Pulmonary artery endothelial cell (primary cell): ENCODE data around the gene RBM14. TPM values are rescaled to one million over a fixed set of nuclear protein-coding genes. Genes with fewer than 3 reads are reported as not detected.
"Not testable (repeated sequence)": the region's sequence is repeated elsewhere in the genome, so short reads cannot be mapped to it uniquely, and the experiment has no call there.

Source experiments
- DNase-seq: peaks from one replicate; pipeline ENCODE4 v3.0.0-alpha.2; 2011; ENCODE audit warnings: low read depth, low spot score
- total RNA-seq: library from RNA; depleted of rRNA; stranded (reverse); fragments of >200 nt; gene quantifications from 2 replicates; pipeline ENCODE4 v1.2.3, GENCODE V29; 2014

Gene RBM14
- total RNA-seq = 23.2 and 43.6 TPM in 2 replicates

GRCh38 chr11:66616379-66617154, at the start of gene RBM14:
TSS of gene RBM14 (plus strand) at chr11:66616630. CDS start at chr11:66616721, 91 bp downstream.
- DNase-seq = peak; percentile 98

GRCh38 chr11:66567787-66568123, 48.7 kb upstream of the RBM14 start:
- no peak for DNase-seq

GRCh38 chr11:66568124-66568916, 48.1 kb upstream of the RBM14 start, which contains the start of gene CTSF:
TSS of gene CTSF (minus strand) at chr11:66568606. CDS start at chr11:66568486, 120 bp downstream.
- peak; percentile 26 for DNase-seq

GRCh38 chr11:66569076-66569475, 47.4 kb upstream of the RBM14 start:
- DNase-seq = no peak

- DNase-seq = no peak
These were observed 46.2 kb upstream of the RBM14 start for GRCh38 chr11:66570079-66570849.

- no peak for DNase-seq
These were observed 45.6 kb upstream of the RBM14 start for GRCh38 chr11:66570850-66571180.

GRCh38 chr11:66579017-66579606, 37.3 kb upstream of the RBM14 start:
- no peak for DNase-seq

GRCh38 chr11:66580803-66581202, 35.6 kb upstream of the RBM14 start:
- no peak for DNase-seq

GRCh38 chr11:66581261-66581660, 35.2 kb upstream of the RBM14 start:
- no peak for DNase-seq

GRCh38 chr11:66582565-66583147, 33.8 kb upstream of the RBM14 start:
- DNase-seq = not testable (repeated sequence)

- not testable (repeated sequence) for DNase-seq
These were observed 31.0 kb upstream of the RBM14 start for GRCh38 chr11:66585447-66585846.

- no peak for DNase-seq
These were observed 30.3 kb upstream of the RBM14 start for GRCh38 chr11:66586136-66586535.

- DNase-seq = not testable (repeated sequence)
These were observed 27.1 kb upstream of the RBM14 start for GRCh38 chr11:66589315-66589714.

GRCh38 chr11:66589996-66590675, 26.3 kb upstream of the RBM14 start:
- no peak for DNase-seq

GRCh38 chr11:66591175-66591574, 25.3 kb upstream of the RBM14 start:
- no peak for DNase-seq

GRCh38 chr11:66592457-66593302, 23.8 kb upstream of the RBM14 start, which contains the start of the genes CCDC87 and CCS:
TSS of gene CCDC87 (minus strand) at chr11:66593063. CDS start at chr11:66593015, 48 bp downstream.
TSS of gene CCS (plus strand) at chr11:66593185. CDS start at chr11:66593262, 77 bp downstream.
- DNase-seq = peak; percentile 78

- DNase-seq = no peak
These were observed 23.2 kb upstream of the RBM14 start for GRCh38 chr11:66593303-66593635.

- no peak for DNase-seq
These were observed 22.8 kb upstream of the RBM14 start for GRCh38 chr11:66593650-66594049.

GRCh38 chr11:66595245-66595904, 21.1 kb upstream of the RBM14 start:
- no peak for DNase-seq
